Activated CD8-positive, alpha-beta memory T cell treated with anti-CD3 and anti-CD28 coated beads for 24 hours (primary cell): ENCODE measurements around the gene ZNF35.
"Not testable (repeated sequence)": the region's sequence is repeated elsewhere in the genome, so short reads cannot be mapped to it uniquely, and the experiment has no call there.

ENCODE experiments used
- DNase-seq: peaks from one replicate; pipeline ENCODE4 v3.0.0-alpha.2; 2020

Gene ZNF35

DNA sequence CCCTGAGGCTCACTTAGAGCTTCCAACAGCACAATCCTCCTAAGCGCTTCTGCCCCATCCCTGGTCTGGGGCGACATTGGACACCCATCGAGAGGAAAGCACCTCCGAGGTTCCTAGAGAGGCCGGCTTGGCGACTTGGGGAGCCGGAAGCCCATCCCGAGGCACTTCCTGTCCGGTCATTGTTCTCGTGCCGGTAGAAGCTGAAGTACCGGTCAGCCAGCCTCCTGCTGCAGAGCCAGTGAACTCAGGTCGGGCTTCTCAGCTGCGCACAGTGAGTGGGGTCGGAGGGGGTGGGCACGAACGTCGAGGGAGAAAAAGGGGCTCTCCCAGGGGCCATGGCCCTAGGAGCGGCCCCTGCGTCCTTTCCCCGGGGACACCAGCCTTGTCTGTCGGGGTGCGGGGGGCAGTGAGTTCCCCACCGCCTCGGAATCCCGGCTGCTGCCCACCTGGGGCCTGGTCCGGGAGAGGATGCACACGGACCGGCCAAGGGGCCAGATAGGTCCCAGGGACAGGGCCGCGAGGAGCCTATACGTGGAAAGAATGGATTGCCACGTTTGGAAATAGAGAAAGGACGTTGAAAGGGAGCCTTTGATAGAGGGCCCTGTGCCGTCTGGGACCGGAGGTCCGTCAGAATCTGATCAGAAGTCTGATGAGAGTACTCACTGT, at the start of gene ZNF35:
TSS of gene ZNF35 (plus strand) at position 169 of the 666 bp plus-strand sequence. CDS start 2,336 bp downstream, outside the sequence.
- peak; percentile 70 for DNase-seq

DNA sequence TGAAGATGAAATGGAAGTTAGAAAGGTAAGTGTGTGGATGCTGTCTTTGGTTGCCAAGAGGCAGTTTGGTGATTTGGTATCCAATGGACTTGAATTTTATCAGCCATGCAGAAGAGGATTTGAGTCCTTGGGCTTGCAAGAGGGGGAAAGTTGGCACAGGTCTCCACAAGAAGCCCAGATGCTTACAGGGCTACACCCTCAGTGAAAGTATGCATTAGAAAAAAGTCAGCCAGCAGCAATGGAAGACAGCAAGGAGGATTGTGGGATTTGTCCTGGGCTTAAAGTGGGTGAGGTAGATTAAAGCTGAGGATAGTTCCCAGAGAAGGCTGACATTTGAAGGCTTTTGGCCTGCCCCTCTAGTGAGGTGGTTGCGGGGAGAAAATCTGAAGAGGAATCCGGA, 46.8 kb upstream of the ZNF35 start:
- DNase-seq = no peak

DNA sequence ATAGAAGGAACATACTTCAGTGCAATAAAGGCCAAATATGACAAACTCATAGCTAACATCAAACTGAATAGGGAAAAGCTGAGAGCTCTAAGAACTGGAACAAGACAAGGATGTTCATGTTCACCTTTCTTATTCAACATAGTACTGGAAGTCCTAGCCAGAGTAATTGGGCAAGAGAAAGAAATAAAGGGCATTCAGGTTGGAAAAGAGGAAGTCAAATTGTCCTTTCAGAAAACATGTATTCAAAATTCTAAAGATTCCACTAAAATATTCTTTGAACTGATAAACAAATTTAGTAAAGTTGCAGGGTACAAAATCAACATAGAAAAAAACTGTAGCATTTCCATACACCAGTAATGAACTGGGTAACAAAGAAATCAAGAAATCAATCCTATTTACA, 35.9 kb upstream of the ZNF35 start:
- DNase-seq = no peak

DNA sequence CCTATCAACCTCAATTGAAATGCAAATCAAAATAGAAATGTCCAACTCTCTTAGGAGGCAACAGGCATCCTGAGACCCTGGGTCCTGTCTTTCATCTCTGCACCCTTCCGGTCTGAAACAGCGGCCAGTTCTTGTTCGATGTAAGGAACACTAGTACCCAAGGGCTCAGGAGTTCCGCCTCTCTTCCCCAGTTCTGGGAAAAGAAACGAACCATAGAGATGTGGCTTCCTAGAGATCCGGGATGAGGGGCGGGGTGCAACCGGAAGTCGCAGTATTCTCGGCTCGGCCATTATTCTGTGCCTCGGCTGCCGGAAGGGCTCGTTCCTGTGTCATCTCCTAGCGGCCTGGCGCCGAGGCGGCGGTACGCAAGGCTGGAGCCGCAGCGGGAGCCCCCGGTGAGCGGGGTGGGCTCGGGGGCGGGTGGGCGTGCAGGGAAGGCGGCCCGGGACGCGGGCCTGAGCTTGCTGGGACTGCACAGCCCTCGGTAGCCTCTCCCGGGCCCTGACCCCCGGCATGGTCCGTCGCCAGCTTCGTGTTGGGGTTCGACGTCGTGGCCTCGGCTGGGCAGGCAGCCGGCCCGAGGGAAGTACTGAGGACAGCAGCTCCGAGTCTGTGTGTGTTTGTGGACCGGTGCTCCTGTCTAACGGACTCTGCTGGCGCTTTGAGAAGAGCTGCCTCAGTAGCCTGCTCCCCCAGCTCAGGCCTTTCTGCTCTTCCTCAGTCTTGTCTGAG, 23.6 kb upstream of the ZNF35 start, which contains the start of gene ZNF197:
TSS of gene ZNF197 (plus strand) at position 288 of the 732 bp plus-strand sequence. CDS start 4,119 bp downstream, outside the sequence.
- peak; percentile 86 for DNase-seq

DNA sequence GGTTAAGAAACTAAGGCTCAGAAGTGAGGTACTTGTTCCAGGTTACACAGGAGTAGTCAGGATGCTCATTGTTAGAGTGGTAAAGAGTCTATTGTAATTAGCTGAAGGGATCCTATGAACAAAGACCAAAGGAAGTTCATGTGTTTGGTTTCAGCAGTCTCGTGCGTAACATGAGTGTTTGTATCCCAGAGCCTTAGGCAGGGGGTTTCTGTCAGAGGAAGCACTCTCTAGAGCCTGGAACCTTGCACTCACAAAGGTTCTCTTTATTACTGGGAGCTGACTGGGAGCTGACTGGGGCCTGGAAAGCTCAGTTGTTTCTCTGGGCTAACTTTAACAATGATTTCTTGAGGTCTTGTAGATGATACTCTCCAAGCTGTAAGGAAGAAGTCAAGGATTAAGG, 19.8 kb upstream of the ZNF35 start:
- no peak for DNase-seq

DNA sequence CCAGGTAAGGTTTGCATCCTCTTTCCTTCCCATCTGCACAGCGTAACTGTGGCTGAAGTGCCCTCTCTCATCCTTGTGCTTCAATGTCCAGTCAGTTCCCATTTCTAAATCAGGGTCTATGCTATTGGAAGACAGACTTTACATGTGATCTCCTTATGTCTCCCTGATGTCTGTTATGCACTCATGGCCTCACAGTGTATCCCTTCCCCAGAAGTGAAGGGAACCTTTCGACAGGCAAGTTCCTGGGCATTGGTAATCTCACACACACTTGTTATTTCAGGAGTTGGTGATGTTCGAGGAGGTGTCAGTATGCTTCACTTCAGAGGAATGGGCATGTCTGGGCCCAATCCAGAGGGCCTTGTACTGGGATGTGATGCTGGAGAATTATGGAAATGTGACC, 16.3 kb upstream of the ZNF35 start:
- DNase-seq = no peak

DNA sequence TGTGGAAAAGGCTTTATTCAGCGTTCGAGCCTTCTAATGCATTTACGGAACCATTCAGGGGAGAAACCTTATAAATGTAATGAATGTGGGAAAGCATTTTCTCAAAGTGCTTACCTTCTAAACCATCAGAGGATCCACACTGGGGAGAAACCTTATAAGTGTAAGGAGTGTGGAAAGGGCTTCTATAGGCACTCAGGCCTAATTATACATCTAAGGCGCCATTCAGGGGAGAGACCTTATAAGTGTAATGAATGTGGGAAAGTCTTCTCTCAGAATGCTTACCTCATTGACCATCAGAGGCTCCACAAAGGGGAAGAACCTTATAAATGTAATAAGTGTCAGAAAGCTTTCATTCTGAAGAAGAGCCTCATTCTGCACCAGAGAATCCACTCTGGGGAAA, 6.2 kb upstream of the ZNF35 start:
- no peak for DNase-seq

DNA sequence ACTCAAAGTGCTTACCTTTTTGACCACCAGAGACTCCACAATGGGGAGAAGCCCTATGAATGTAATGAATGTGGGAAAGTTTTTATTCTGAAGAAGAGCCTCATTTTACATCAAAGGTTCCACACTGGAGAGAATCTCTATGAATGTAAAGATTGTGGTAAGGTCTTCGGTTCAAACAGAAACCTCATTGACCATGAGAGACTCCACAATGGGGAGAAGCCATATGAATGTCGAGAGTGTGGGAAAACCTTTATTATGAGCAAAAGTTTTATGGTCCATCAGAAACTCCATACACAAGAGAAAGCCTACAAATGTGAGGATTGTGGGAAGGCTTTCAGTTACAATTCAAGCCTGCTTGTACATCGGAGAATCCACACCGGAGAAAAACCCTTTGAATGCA, 5.5 kb upstream of the ZNF35 start:
- no peak for DNase-seq

DNA sequence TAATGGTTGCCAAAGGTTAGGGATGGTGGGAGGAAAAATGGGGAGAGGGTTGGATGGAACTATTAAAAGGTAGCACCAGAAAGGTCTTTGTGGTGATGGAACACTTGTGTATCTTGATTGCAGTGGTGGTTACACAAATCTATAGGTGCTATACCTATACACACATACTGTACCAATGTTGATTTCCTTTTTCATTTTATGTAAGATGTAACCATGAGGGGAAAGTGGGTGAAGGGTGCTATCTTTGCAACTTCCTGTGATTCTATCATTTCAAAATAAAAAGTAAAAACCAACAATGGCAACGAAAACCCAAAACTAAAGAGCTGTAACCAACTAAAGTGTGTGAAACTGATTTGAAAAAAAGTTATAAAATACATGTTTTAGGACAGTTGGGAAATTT, 761 bp upstream of the ZNF35 start:
- no peak for DNase-seq

DNA sequence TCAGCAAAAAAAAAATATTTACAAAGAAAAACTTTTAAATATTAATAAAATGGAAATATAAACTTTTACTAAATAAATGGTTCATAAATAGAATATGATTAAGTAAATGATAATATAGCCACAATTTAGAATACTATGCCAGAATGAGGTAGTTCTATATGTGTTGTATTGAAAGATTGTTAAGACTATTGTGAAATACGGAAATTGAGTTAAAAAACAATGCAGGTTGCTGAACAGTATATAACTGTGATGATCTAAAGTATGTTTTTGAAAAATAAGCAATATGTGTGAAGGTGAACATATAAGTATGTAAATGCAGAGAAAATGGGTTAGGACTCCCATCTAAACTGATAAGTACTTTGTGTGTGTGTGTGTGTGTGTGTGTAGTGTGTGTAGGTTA, 1.2 kb downstream of the ZNF35 start:
- DNase-seq = no peak

DNA sequence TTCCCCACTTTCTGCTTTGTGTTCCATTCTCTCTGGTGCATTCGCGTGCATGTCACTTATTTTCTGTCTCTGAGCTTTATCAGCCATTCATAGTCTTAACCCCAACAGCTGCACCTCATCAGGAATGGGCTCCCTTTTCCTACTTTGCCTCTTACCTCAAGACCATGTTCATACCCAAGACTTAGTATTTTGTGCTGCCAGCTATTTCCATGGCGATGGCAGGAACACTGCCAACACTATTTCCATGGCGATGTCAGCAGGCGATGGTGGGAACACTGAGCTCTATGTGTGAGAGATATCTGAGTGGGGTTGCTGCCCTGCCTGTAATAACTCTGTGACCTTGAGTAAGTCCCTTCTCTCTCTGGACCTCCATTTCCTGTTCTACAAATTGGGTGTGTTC, 5.5 kb downstream of the ZNF35 start:
- no peak for DNase-seq

DNA sequence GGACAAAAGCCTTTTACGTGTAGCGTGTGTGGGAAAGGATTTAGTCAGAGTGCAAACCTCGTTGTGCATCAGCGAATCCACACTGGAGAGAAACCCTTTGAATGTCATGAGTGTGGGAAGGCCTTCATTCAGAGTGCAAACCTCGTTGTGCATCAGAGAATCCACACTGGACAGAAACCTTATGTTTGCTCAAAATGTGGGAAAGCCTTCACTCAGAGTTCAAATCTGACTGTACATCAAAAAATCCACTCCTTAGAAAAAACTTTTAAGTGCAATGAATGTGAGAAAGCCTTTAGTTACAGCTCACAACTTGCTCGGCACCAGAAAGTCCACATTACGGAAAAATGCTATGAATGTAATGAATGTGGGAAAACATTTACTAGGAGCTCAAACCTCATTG, 10.5 kb downstream of the ZNF35 start:
- no peak for DNase-seq

DNA sequence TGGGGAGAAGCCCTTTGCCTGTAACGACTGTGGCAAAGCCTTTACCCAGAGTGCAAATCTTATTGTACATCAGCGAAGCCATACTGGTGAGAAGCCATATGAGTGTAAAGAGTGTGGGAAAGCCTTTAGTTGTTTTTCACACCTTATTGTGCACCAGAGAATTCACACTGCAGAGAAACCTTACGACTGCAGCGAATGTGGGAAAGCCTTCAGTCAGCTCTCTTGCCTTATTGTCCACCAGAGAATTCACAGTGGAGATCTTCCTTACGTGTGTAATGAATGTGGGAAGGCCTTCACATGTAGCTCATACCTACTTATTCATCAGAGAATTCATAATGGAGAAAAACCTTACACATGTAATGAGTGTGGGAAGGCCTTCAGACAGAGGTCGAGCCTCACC, 10.9 kb downstream of the ZNF35 start:
- DNase-seq = no peak

DNA sequence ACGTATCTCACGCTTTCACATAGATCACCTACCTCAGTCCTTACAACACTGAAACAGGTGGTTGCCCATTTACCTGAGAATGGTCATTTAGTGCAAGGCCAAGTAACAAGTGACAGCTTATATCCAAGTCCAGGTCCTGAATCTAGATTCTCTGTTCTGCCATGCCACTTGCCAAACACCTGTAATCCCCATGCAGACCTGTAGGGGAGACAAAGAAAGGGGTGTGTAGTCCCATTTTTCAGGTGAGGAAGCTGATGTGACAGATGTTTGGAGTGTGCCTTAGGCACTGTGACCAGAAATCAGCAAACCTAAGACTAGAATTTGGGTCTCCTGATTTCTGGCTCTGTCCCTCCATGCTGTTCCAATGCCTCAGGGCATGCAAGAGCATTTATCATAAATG, 12.7 kb downstream of the ZNF35 start:
- DNase-seq = no peak

DNA sequence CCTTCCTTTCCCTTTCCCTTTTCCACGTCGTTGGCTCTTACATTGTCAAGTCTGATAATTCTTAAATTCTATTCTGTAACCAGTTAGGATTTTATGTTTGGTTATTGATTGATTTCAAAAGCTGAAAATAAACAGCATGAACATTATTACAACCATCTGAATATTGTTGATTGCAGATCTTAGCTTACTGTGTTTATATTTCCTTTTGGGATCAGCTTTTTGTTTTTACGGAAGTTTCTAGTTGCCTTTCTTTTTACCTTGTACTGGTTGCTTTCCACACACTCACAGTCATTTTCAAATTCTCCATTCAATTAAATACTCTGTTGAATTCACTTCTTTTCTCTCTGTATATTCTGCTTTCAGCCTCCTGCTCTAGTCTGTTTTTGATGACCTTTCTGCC, 16.6 kb downstream of the ZNF35 start:
- DNase-seq = no peak

DNA sequence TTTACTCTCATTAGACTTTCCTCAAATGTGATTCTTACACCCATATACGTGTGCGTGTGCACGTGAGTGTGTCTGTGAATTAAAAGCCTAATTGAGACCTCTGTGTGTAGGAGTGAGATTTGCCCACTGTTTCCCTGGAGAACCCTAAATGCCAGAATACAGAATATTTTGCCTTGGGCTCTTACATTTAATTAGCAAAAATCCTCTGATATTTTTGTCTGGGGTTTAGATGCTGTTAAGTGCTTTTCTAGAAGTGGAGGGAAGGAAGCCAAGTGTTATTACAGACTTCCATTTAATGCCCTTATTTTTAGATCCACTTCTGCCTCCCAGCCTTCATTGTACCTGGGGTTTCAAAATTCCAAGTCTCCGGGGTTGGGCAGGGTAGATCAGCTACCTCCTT, 17.8 kb downstream of the ZNF35 start:
- DNase-seq = no peak

DNA sequence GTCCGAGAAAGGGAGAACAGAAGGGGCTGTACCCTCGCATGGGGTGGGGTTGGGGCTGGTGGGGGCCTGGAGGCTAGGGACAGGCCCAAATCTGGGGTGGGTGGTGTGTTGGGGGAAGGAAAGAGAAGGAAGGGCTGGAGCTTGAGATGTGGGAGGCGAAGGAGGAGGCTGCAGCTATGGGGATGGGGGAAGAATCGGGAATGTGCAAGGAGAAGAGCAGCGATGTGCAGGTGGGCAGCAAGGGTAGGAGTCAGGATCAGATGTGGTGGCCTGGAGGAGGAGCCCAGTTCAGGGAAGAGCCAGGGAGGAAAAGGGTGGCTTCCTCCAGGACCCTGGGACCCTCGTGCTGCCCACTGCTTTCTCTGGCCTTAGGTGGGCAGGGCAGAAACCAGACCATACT, 21.2 kb downstream of the ZNF35 start:
- DNase-seq = no peak

DNA sequence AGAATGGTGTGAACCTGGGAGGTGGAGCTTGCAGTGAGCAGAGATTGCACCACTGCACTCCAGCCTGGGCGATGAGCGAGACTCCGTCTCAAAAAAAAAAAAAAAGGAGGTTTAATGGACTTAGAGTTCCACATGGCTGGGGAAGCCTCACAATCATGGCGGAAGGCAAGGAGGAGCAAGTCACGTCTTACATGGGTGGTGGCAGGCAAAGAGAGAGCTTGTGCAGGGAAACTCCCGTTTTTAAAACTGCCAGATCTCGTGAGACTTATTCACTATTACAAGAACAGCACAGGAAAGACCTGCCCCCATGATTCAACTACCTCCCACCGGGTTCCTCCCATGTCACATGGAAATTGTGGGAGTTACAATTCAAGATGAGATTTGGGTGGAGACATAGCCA, 24.9 kb downstream of the ZNF35 start:
- DNase-seq = not testable (repeated sequence)

DNA sequence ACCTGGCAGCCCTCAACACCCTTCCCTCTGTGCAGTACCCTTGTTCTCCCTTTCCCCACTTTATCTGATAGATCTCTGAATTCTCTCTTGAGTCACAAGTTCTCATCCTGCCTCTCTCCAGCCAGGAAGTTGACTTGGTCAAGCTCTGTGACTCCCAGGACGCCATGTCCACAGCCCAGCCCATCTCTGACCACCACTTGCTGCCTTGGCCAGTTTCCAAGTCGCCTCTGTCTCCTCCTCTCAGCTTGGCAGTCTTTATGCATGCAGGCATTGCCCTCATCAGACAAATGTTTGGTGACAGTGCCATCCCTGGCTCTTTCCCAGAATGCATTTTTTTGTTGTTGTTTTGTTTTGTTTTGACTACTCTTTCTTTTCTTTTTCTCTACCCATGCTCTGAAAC, 25.7 kb downstream of the ZNF35 start:
- DNase-seq = no peak

DNA sequence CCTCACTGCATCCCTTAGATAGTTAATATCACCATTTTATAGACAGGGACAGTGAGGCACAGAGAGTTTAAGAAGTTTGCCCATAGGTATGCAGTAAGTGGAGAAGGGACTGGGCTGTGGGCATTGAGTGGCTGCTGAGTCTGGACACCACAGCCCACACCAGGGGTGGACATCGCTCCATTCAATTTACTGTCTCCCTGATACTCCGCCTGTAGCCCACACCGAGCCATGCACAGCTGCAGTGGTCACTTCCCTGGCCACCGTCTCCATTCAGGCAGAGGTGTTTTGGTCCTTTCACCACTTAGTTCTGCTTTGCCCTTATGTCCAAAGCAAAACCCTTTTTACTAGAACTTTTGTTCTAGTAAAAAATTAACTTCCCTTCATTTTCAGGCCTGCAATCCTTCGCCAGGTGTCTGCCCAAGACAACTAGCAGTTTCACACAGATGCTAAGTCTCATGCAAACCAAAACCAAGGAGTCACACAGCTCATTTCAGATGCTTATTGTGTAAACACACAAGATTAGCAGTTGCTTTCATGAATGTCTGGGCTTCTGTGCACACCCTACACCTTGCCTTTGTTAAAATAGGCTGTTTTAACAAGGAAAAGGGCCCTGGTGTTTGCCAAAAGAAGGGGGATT, 30.1 kb downstream of the ZNF35 start:
- DNase-seq = no peak

DNA sequence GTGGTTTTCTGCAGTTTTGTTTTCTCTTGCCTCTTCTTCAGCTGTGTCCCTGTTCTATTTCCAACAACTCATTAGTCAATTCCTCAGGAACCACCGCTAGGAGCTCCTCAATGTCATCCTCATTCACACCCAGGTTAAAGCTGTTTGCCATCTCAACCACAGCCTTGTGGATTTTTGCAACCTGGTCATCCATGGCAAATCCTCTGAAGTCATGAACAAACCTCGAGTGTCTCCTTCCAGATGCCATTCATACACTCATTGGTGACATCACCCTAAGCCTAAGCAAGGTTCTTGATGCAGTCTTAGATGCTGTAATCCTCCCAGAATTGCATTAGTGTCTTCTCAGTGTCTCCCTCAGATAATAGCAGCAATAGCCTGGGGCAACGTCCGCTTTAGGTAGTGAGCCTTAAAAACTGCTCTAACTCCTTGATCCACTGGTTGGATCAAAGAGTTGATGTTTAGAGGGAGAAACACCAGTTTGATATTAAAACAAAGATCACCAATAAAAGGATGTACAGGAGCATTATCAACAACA, 32.5 kb downstream of the ZNF35 start:
- no peak for DNase-seq

DNA sequence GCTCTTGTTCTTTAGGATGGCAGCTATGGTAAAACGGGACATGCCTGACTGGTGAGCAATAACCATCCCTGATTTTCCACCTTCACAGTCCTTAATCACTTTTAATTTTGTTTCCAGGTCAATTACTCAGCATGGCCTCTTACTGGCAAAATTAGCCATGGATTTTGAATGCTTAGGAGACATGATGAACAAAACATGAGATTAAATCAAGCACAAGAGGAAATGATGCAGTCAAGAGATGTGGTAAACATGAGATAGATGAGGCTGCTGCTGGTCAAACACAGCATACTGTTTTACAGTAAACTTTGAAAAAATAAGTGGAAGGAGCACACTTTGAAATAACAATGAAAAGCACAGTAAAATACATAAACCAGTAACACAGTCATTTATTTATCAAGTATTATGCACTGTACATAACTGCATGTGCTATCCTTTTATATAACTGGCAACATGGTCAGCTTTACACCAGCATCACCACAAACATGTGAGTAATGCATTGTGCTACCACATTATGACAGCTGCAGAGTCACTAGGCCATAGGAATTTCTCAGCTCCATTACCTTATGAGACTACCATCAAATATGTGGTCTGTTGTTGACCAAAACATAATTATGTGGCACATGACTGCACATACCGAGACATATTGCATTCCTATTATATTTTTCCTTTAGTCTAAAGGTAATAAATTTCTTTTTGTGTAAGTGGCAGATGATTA, 33.8 kb downstream of the ZNF35 start:
- no peak for DNase-seq

DNA sequence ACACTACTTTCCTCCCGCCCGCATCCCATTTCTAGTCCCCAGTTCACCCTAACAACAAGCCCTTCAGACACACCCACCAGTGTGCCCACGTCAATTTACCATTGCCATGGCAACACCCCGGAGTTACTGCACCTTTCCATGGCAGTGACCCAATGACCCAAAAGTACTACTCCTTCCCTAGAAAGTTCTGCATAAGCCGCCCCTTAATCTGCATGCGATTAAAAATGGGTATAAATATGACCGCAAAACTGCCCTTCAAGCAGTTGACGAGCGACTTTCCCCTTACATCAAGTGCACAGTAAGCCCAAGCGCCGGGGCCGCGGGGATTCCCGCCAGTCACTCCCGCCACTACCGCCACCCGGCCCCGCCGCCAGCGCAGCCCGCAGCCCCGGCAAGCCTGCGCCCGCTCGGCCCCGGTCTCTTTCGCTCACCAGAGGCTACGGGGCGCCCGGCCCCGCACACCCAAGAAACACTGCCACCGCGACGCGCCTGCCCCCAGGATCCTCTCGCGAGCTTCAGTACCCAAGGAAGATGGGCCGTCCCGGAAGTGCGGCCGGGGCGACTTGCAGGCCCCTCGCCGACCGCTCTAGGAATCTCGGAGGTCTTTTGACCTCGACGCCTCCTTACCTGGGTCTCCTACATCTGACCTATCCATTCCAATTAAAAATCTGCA, 36.7 kb downstream of the ZNF35 start:
- peak; percentile 83 for DNase-seq
